Stimulated activated CD4-positive, alpha-beta T cell treated with anti-CD3 and anti-CD28 coated beads, Interleukin-12 subunit alpha, Interleukin-12 subunit beta, amount 100 ng/mL, for 48 hours (primary cell): ENCODE results near the gene MAP1B.

ENCODE experiments used
- DNase-seq, 3 donors: peaks; one replicate each; pipeline ENCODE4 v3.0.0-alpha.2; 2020; ENCODE audit warnings: low read depth in 2 of 3, low spot score in 1 of 3

MAP1B gene

DNA sequence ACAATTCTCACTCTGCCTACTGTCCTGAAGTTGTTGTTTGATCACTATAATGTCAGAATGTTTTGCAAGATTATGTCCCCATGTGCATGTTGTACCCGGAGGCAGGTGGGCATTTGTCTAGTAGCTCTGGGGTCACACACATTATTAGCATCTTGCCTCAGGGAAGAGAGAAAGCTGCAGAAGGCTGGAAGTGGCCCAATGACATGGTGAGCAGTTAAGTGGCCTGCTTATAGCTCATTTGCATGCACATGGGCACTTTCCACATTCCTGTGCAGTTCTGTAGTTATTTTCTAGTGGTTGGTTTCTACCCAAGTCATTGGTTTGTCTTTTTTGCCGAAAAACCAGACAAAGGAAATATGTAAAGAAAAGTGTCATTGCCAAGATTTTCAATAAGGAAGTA is 80.9 kb downstream of the MAP1B start:
- DNase-seq = no peak

DNA sequence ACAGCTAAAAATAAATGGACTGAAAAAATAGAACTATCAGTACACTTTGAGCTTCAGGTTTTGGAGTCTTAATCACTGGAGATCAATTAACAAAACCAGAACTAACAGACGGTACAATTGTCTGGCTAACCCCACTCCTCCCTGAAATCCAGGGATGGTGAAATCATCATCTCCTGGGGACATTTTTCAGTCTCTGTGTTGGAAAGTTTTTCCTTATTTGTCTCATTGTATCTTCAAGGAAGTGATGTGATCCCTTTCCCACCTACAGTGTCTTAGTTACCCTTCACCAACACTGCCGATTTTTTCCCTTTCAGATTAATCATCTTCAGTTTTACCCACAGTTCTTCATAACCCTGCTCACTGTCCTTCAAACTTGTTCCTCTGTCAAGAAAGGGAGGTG is 81.9 kb downstream of the MAP1B start:
- no peak for DNase-seq

DNA sequence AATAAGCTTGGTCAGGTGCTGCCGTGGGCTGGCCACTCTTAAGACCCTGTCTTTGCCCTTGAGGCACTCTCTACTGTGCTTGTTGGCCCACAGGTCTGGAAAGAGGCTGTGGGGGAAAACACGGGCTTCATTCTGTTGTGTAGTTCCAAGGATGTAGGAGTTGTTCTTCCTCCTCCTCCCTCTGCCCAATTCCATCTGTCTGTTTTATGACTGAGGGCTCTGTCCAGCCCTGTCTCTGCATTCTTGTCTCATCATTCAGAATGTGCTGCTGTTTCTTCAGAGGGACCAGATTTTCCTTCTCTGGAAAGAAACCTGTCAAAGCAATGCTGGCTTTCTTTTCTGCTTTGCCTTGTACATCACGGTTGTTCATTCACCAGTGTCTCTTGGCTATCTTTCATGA is 84.1 kb downstream of the MAP1B start:
- no peak for DNase-seq

DNA sequence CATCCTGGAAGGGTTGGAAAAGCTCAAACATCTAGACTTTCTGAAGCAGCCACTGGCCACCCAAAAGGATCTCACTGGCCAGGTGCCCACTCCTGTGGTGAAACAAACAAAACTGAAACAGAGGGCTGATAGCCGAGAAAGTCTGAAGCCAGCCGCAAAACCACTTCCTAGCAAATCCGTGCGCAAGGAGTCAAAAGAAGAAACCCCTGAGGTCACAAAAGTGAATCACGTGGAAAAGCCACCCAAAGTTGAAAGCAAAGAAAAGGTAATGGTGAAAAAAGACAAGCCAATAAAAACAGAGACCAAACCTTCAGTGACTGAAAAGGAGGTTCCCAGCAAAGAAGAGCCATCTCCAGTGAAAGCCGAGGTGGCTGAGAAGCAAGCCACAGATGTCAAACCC is 87.6 kb downstream of the MAP1B start:
- peak in 2 of 3 donors; percentile 17 to 26 for DNase-seq

DNA sequence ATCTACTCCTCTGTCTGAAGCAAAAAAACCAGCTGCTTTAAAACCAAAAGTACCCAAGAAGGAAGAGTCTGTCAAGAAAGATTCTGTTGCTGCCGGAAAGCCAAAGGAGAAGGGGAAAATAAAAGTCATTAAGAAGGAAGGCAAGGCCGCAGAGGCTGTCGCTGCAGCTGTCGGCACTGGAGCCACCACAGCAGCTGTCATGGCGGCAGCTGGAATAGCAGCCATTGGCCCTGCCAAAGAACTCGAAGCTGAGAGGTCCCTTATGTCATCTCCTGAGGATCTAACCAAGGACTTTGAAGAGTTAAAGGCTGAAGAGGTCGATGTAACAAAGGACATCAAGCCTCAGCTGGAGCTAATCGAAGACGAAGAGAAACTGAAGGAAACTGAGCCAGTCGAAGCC is 88.3 kb downstream of the MAP1B start:
- no peak for DNase-seq

DNA sequence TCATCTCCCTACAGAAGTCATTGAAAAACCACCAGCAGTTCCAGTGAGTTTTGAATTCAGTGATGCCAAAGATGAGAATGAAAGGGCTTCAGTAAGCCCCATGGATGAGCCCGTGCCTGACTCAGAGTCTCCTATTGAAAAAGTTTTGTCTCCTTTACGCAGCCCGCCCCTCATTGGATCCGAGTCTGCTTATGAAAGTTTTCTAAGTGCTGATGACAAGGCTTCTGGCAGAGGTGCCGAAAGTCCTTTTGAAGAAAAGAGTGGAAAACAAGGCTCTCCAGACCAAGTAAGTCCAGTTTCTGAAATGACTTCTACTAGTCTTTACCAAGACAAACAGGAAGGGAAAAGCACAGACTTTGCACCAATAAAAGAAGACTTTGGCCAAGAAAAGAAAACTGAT is 90.1 kb downstream of the MAP1B start:
- no peak for DNase-seq

DNA sequence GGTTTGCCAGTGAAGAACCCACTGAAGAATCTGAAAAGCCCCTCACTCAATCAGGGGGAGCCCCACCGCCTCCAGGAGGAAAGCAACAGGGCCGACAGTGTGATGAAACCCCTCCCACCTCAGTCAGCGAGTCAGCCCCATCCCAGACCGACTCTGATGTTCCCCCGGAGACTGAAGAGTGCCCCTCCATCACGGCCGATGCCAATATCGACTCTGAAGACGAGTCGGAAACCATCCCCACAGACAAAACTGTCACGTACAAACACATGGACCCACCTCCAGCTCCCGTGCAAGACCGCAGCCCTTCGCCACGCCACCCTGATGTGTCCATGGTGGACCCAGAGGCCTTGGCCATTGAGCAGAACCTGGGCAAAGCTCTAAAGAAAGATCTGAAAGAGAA is 92.4 kb downstream of the MAP1B start:
- no peak for DNase-seq

DNA sequence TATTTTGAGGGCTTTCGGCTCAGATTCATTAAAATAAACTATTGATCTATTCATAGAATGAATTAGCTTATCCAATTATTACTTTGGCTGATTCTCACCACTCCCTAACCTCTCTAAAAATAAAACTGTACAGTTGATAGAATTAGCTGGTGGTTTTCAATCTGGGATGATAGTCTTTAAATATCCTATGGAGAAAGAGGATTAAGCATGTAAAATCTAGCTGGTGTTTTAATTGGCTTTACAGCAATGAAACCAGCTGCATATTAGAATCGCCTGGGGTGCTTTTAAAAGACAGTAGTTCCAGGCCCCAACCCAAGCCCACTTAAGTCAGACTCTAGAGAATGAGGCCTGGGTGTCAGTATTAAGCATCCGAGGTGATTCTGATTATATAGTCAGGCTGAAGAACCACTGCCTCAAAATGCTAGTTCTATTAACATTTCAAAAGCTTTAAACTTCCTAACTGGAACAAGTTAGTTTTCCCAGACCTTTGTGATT is 95.1 kb downstream of the MAP1B start:
- no peak for DNase-seq

DNA sequence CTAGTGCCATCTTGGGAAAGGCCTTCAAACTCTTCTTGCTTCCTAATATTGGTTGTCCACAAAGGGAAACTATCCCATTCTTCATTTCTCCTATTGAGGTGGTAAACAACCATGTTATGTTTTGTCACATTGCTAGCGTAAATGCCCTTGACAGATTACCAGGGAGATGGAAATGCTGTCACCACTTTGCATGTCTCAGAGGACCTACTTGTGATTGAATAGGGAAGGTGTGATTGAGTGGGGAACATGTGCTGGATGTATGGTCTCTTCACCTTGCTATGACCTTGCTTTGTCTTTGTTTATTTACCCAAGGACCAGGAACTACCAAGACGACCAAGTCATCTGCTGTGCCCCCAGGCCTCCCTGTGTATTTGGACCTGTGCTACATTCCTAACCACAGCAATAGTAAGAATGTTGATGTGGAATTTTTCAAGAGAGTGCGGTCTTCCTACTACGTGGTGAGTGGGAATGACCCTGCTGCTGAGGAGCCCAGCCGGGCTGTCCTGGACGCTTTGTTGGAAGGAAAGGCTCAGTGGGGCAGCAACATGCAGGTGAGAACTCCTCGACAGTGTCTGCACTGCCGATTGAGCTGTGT is 96.1 kb downstream of the MAP1B start:
- DNase-seq = no peak

DNA sequence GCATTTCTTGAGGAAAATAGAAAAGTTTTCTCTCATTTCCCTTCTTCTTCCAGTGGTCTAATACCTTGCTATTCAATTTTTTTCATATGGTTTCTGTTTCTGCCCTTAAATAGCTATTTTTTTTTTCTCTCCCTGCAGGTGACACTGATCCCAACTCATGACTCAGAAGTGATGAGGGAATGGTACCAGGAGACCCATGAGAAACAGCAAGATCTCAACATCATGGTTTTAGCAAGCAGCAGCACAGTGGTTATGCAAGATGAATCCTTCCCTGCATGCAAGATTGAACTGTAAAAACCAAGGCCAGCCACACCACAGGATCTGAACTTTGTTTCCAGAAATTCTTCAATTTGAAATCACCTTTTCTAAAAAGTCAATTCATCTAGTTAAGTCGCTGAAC is 97.7 kb downstream of the MAP1B start:
- no peak for DNase-seq

DNA sequence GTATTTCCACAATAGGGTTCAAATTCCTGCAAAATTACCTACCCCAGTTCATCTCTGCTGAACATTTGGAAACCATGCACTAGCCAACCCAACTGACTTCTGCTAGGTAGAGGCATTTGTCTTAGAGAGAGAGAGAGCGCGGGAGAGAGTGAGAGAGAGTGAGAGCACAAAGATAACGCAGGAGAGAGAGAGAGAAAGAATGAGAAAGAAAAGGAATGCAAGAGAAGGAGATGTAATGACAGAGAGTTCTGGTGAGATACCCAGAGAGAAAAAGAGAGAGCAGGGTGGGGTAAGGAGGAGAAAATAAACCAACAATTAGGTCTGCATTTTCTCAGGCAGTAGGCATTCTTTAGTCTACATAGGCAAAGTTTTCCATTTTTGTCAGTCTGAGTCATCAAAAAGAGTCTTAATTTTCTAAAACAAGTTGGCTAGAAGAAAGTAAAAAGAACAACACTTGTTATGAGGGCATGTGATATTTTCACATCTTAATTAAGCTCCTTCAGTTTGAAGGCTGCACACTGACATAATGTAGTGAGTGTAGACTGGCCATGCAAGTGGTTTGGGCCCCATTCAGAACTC is 98.2 kb downstream of the MAP1B start:
- no peak for DNase-seq

DNA sequence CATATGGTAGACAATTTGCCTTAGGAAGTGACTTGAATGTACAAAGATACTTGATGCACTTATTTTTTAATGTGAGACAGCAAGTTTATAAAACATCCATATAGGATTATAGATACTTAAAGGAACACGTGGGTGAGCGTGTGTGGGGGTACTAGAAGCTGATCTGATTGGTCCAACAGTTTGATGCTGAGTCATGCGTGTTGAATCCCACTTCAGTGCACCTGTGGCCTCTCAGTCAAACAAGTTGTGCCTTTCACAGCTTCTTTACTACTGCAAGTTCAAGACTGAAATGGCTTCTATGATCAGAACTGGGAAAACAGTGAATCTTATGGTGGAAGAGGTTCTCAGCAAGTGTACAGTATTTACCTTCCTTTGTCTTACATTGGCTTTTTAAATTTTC is 98.9 kb downstream of the MAP1B start:
- DNase-seq = no peak

DNA sequence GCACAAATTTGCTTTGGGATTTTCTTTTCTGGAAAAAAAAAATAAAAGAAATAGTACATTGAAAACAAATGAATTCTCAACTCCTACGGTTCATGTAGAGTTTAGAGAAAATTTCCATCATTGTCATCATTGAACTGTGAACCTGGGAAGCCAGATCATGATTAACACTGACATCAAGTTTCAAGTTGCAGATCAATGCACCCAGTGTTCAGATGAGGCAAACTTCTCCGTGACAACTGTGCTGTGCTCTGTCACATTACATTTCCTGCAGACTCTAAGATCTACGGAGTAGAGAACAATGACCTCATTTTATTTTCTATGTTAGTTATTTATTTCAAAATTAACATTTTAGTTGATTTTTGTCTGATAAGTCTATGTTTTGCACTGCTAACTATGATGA is 99.7 kb downstream of the MAP1B start:
- peak in 2 of 3 donors; percentile 8 to 9 for DNase-seq

DNA sequence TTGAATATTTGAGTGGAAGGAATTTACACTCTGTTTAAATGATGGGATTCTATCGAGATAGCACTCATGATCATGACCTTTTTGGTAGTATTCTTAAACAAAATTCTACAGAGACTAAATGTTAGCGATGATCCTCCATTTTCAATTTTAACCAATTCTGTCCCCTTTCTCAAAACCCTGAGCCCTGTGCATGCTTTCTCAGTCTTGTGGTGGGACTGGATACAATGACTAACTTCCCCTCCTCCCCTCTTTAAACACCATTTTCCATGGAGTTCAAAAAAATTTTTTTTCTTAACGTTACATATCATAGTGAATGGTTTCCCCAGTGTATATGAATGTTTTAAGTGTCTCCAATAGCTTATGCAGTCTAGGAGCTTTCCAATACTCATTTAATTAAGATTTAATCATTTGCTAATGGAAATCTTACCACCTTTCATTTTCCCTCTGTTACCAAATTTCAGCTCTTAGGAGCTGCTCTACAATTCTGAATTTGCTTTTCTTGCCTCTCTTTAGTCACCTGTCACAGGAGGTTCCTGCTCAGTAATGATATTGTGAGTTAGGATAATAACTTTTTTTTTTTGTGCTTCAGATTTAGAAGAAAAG is 101.2 kb downstream of the MAP1B start:
- no peak for DNase-seq

DNA sequence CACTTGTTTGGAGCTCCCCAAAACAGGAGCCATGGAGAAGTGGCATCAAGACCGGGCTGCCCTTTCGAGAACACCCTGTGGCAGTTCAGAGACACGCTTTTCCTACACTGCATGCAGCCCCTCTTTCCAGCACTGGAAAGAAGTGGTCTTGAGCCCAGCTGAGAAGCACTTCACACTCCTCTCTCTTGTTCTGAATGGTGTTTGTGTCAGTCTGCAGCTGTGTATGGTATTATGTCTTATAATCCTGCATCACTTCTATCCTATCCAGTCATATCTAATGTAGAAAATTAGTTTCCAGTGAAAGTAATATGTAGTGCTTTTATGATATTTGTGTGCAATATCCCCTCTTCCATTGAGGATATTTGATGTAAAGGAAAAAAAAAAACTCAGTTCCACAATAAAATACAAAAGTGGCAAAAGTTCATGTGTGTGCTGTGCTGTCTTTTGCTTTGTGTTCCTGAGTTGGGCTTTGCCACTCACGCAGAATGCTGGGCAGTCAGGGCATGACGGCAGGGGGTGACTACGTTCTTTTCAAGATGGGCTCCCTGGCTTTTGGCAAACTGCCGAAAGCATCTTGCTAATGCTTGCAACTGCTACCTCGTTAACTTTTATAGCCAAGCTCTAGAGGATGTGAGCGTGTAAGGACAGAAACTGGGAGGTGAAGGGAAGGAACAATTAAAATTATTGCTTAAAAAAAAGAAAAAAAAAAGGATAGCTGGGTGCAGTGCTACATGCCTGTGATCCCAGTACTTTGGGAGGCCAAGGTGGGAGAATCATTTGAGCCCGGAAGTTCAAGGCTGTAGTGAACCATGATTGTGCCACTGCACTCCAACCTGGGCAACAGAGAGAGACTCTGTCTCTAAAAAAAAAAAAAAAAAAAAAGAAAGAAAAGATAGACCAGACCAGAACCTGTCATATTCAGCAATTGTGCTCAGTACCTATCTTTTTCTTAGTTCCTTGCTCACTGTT is 102.2 kb downstream of the MAP1B start:
- no peak for DNase-seq

DNA sequence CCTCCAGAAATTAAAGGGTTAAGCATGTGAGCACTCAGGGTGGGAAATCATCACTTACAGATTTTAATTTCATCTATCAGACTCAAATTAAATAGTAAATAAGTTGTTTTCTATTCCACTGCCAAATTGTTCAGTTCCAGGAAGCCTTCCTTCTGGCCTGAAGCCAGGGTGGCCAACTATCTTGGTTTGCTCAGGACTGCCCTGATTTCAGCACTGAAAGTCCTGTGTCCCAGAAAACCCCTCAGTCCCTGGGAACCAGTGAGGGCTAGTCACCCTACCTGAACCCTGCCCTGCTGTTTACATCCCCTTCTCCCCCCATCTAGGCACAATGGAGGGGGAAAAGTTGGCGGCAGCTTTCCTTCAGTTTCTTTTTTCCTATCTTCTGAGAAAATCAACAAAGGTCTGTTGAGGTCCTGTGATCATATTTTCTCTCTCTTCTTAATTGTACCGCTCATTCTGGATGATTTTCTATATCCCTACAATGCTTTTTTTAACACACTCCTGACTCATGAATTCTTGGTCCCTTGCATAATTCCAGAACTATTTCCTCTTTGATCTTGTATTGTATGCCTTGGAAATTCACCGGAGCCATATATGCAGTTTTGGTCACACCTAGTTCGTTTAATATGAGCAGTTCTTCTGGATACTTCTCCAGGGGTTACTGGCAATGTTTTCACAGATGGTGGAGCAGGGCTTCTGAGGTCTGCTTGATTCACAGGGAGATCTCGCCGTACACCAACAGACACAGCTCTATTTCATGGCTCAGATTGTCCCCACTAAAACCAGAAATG is 103.8 kb downstream of the MAP1B start:
- DNase-seq = no peak

DNA sequence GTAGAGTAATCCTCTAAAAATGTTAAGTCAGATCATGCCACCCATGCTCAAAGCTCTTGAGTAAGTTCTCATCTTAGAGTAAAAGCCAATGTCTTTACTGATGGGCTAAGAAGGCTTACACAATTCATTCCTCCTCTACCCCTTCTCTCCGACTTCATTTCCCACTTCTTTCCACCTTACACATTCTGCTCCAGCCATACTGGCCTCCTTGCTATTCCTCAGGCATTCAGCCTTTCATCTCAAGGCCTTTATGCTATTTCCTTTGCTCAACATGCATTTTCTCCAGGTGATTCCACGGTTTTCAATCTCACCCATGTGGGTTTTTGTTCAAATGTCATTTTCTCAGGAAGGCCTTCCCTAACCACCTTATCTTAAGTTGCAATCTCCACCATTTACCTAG is 104.9 kb downstream of the MAP1B start:
- DNase-seq = no peak

DNA sequence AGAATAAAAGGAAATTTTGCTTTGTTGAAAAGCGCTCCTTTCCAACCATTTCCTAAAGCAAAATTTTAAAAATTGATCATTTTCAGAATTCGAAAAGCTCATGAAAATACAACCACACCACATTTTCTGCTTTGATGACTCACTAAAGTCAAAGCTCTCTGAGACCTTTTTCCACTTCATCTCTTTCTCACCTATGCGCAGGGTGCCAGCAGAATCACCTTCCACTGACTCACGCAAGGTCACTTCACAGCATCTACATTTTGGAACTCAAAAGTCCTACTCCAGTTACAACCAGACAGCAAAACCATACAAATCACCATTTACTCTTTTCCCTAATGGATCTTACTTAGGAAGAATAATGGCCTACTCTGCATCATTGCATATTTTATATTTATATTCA is 106.2 kb downstream of the MAP1B start:
- no peak for DNase-seq

DNA sequence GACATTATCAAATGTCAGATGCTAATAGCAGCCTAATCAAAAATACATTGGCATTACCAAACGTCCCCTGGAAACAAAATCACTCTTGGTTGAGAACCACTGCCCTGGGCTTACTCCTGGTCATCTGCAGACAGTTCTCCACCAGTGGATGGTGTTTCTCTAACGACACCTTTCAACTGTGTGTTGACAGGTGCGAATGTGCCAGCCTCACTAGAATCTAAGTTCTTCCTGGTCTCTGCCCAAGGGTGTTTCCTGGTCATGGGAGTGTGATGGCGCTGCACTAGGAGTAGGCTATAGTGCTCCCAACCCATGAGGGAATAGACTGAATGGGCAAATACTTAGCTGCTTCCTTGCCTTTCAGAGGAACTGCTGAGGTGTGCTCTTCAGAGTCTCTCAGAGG is 106.9 kb downstream of the MAP1B start:
- no peak for DNase-seq

DNA sequence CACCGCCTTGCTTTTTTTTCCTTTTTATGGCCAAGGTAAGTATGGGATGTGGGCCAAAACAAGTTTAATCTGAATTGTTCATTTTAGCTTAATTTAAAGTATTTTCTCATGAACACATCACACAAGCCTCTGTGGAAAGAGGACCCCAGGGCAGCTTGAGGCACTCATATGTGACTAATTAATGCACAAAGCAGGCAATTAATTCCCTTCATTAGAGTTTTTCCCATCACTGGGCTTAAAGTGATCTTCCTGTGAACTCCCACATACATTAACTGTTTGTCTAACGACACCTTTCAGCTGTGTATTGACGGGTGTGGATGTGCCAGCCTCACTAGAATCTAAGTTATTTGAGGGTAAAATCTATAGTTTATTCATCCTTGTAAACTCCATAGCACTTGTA is 109.5 kb downstream of the MAP1B start:
- no peak for DNase-seq

DNA sequence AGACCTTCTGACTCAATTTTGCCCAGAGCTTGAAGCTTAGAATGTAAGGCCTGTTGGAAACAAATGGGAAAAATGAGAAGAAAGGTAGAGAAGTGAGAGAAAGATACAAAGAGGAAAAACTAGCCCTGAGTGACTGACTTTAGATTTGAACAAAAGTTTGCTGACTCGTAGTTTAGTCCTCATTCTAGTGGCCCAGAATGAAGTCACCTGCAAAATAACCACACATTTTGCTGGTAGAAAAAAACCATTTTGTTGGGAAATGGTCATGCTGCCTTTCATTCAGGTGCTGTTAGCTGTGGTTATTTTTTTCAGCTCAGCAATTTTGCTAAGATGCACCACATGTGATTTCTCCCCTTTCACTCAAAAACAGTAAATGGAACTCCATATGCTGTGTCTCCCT is 113.8 kb downstream of the MAP1B start:
- no peak for DNase-seq
